GM19438 (cell line): Measurements from ENCODE around the gene OPN3.

Source experiments
- ATAC-seq: cut with Tn5 transposase; IDR thresholded peaks from one replicate; pipeline ENCODE4 v1.9.1; 2021; ENCODE audit warnings: low read depth; ENCODE audit not compliant: unreplicated experiment

Gene OPN3

GRCh38 chr1:241548008-241548407 is 92.2 kb downstream of the OPN3 start:
- ATAC-seq = no peak
